ENCODE results near the gene TNNI3K. TPM values are rescaled to one million over a fixed set of nuclear protein-coding genes. Genes with fewer than 3 reads are reported as not detected.

Gene TNNI3K
- total RNA-seq, result 0.59 TPM in 1 of 2 replicates, not detected in the other

DNA sequence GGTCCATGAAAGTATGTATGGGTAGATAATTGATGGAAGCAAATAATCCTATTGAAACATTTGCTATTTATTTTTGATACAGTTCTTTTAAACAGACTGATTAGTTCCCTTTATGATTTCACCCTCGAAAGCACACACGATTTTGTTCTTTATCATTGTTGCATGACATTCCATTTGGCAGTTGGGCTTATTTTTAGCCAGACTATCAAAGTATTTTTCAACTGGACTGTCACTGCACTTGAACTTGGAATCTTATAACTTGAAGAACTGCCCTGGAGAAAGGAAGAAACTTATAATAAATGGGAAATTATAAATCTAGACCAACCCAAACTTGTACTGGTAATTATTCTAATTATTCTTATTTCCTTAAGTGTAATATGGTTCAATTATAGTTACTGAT is at the start of gene TNNI3K:
TNNI3K (plus strand) TSS at position 235 of the 400 bp plus-strand sequence; CDS start at position 300, 65 bp downstream.

DNA sequence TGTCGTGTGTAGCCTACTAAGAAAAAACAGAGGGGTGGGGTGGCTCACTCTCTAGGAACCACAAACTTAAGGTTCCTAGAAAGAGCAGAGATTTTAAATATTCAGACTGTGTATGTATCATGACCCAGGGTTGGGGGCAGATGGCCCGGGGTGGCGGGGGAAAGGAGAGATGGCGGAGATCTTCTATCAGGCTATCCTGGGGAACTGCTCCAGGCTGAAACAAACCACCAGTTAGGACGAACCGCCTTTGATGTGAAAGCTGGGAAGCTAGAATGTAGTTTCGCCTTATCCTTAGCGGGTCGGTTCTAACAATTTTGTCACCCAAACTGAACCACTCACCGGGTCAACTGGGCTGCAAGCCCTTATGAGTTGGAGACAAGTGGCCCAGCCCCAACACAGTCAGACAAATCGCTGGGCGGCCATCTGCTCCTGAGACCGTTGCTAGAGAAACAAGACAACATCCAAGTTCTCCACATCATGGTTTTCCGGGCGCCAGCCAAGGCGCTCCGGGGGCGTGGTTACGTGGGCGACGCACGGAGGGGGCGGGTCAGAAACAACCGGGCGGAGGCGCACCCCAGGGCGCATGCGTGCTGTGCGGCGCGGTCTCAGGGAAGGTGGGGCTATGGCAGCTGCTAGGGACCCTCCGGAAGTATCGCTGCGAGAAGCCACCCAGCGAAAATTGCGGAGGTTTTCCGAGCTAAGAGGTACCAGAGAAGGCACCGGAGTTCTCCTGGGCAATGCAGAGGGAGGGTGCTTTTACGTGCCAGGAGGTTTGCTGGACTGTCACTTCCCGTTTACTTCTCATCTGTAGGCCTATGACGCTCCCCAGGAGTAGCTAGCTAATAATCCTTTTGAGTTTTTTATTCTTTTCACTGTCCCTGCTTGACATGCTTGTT is 37.3 kb upstream of the TNNI3K start, which contains the start of the genes FPGT and LRRIQ3:
FPGT (plus strand) TSS at position 586 of the 896 bp plus-strand sequence; CDS start at position 623, 37 bp downstream.
LRRIQ3 (minus strand) TSS at position 520 of the 896 bp plus-strand sequence. CDS start 14,492 bp downstream, outside the sequence.

DNA sequence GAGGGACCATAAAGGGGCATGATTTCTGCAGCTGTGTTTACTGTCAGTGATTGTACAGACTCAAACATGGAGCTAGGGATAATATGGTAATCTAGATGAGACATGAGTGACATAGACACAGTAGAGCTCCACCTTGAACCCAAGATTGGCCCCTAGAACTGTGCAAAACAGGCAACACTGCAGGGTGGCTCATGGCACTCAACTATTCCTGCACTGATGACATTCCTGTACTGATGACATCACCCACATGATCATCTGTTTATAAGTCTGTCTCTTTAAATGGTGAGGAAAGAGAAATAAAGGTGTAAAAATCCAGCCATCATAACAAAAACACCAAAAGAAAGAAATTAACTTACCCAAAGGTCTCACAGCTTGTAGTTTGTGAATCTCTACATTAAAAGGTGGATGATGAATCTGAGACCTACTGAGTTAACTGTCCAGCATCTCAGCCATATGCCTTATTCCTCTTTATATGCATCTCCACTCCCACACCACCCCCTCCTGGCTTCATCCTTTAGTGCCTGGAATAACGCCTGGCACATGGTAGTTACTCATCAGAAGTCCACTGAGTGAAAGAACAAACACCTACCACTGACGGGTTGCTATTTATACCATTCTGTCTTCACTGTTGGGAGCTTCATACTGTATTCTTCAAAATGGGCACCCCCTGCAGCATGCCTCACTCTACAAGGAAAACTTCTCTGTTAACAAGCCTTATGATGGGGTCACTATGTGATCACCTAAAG is 277.2 kb downstream of the TNNI3K start, which contains the start of gene LRRC53:
LRRC53 (minus strand) TSS at position 442 of the 746 bp plus-strand sequence. CDS start 29,262 bp downstream, outside the sequence.

Other genes starting within 250 kb of the TNNI3K start
- 0.14 and 0.30 TPM in 2 replicates for gene LRRIQ3, start 37.2 kb upstream of the TNNI3K start, total RNA-seq
- 13.1 and 13.7 TPM in 2 replicates for gene FPGT, start 37.1 kb upstream of the TNNI3K start, total RNA-seq